GM12801 (cell line): Measurements from ENCODE around the gene HES6.

ENCODE experiments used
- CTCF ChIP-seq: IDR thresholded peaks from one replicate; pipeline ENCODE4 v1.5.1; 2011; ENCODE audit warnings: control low read depth; ENCODE audit not compliant: insufficient read length; ENCODE audit errors: extremely low read depth

The HES6 gene

DNA sequence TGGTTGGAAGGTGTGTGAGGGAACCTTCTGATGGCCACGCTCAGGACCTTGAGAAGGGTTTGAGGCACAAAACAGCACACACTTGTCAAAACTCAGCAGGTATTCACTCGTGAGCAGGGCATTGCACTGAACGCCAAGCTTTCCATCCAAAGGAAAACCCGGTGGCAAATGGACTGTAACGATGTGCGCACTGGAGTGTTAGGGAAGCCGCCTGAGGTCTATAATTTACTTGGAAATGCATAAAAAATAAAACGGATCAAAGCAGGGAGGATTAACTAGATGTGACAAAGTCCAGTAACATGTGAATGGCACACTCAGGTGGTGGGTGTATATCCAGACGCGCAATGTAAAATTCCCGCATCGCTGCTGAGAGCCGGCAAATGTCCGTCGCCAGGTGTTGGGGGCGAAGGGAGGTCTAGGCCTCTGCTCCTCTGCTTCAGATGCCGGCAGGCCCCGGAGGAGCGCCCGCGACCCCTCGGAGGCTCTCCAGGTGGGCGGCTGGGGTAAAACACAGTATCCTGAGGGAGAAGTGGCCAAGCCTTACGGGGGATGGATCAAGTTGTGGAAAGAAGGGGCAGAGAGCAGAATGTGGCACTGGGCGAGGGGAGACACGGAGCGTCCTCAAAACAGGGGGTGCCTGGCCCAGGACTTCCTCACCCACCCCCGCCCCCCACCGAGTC lies 15.3 kb downstream of the HES6 start:
- no peak for TF ChIP-seq CTCF

DNA sequence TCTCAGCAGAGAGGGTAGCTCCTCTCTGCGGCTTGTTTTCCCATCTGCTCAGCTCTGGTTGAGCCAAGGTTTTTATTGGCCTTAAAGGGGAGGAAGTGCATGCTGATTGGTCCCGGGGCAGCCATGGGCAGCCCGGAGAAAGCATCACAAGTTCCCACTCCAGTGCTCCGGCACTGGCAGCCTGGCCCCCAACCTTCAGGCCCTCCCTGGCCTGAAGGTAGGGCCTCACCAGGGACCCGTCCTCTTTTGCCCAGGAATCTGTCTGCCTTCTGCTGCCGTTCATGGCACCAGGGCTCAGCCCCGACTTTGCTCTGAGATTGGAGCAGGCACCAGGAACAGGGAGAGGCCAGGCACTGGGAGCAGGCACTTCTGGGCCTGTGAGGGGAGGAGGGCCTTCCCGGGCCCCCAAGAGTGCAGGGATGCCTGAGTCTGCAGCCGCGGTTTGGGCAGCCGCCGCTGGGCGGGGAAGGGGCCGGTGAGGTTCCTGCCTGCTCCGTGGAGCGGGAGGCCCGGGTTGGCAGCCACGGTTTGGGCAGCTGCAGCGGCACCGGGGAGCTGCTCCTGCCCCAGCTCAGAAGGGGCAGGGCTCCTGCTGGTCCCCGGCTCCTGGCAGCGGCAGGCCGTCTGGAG lies 18.8 kb downstream of the HES6 start:
- TF ChIP-seq CTCF = no peak

- TF ChIP-seq CTCF = no peak
Observed at GRCh38 chr2:238220274-238220891, 19.5 kb downstream of the HES6 start.

- TF ChIP-seq CTCF = no peak
Observed at GRCh38 chr2:238216651-238217184, 23.1 kb downstream of the HES6 start.

GRCh38 chr2:238207006-238207405 lies 32.8 kb downstream of the HES6 start:
- no peak for TF ChIP-seq CTCF

GRCh38 chr2:238203973-238204683 lies 35.7 kb downstream of the HES6 start:
- TF ChIP-seq CTCF = no peak
